RPMI7951 (cell line): Measurements from ENCODE around the gene ADH5. TPM values are rescaled to one million over a fixed set of nuclear protein-coding genes. Genes with fewer than 3 reads are reported as not detected.
"Not testable (repeated sequence)": the region's sequence is repeated elsewhere in the genome, so short reads cannot be mapped to it uniquely, and the experiment has no call there.

Experiments used
- DNase-seq: peaks from one replicate; pipeline ENCODE4 v3.0.0-alpha.2; 2012; ENCODE audit warnings: low read depth
- total RNA-seq: library from RNA; depleted of rRNA; stranded (reverse); fragments of >200 nt; shearing (Covaris generic); gene quantifications from 2 replicates; pipeline ENCODE4 v1.2.3, GENCODE V29; 2014; rRNA removed

The ADH5 gene
- 142 and 165 TPM in 2 replicates for total RNA-seq

- DNase-seq = peak; percentile 81
Measured at GRCh38 chr4:99088481-99089365, at the start of gene ADH5. Gene ADH5, minus strand, starts transcription at chr4:99088788. Its CDS starts 88 bp downstream, at chr4:99088700.

DNA sequence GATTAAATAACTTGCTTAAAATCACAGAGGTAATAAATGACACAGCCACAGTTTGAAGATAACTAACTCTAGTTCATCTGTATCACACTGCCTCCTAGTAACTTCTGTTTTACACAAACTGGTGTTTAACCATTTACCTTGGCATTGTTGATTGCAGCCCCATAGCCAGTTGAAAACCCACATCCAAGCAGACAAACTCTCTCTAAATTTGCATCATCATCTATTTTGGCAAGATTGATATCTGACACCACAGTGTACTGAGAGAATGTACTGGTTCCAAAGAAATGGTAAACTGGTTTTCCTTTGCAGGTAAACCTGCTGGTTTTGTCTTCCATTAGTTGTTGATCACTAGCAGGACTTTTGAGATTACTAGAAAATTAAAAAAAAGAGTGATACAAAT lies 47.7 kb upstream of the ADH5 start:
- no peak for DNase-seq

- DNase-seq = peak; percentile 5
Measured at GRCh38 chr4:99135541-99136162, 47.1 kb upstream of the ADH5 start.

- DNase-seq = no peak
Measured at GRCh38 chr4:99134586-99134985, 46.0 kb upstream of the ADH5 start.

GRCh38 chr4:99131378-99131777 lies 42.8 kb upstream of the ADH5 start:
- no peak for DNase-seq

GRCh38 chr4:99126376-99126775 lies 37.8 kb upstream of the ADH5 start:
- no peak for DNase-seq

GRCh38 chr4:99121008-99121407 lies 32.4 kb upstream of the ADH5 start:
- DNase-seq = no peak

GRCh38 chr4:99120501-99120900 lies 31.9 kb upstream of the ADH5 start:
- DNase-seq = no peak

DNA sequence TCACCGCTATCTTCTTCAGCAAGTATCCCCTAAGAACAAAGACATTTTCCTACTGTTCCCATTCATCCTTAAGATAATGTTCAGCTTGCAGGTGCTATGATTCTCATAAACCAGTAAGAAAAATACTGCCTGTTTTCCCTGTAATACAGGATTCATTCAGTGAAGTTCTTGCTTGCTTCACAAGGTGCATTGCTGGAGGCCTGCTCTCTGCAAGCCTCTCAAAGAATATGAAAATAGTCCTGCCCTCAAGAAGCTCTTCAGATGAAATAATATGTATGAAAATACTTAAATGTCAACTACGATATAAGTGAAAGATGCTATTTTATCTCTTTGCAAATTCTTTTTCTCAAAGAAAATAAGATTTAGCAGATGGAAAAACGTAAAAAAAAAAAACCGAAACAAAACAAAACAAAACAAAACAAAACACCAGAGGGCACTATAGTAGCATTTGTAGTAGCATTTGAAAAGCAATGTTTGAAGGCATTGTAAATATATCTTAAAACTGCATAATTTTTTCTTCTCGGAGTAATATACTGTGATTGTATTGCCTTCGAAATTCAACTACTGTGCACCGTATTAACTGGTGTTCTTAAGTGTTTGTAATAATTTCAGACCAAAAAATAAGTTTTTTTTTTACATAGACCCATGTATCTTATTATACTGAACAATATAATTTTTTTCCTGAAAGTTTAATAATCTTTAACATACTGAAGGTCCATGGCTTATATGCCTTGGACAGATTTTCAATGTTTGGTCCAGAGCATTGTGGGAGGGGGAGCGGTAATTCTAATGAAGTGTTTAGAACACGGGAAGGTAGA lies 29.5 kb upstream of the ADH5 start:
- peak; percentile 19 for DNase-seq

GRCh38 chr4:99117122-99117841 lies 28.7 kb upstream of the ADH5 start:
- DNase-seq = not testable (repeated sequence)

DNA sequence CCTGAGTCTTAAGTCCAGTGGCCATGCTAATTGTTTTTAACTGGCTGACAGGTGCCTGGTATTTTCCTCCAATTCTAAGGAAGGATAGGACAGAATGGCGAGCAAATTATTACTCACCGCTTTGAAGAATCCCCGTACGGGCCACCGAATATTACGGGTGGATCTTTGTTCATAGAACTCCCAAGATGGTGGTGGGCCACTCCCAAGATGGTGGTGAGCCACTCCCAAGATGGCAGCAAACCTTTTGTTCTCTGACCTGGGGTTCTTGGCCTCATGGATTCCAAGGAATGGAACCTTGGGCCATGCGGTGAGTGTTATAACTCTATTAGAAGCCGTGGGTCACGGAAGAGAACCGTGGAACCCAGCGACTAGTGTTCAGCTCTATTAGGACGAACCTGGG lies 20.7 kb upstream of the ADH5 start:
- DNase-seq = not testable (repeated sequence)

GRCh38 chr4:99104153-99104552 lies 15.6 kb upstream of the ADH5 start:
- no peak for DNase-seq

- no peak for DNase-seq
Measured at GRCh38 chr4:99103166-99103565, 14.6 kb upstream of the ADH5 start.

DNA sequence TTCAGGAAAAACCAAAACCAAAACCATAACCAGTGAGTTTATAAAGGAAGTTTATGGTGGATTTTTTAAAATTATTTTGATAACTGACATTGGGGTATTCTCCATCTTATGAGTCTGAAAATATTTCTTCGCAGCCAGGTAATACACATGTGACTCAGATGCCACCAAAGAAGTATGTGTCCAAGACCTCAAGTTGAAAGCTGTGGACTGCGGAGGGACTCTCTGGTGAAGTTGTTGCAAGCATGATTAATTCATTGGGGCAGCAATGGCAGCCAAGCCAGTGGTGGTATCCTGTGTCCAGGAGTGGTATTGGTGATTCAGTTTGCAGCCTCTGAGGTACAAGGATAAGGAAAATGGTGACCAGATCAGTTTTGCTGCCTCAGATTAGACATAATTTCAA lies 14.0 kb upstream of the ADH5 start:
- peak; percentile 64 for DNase-seq

DNA sequence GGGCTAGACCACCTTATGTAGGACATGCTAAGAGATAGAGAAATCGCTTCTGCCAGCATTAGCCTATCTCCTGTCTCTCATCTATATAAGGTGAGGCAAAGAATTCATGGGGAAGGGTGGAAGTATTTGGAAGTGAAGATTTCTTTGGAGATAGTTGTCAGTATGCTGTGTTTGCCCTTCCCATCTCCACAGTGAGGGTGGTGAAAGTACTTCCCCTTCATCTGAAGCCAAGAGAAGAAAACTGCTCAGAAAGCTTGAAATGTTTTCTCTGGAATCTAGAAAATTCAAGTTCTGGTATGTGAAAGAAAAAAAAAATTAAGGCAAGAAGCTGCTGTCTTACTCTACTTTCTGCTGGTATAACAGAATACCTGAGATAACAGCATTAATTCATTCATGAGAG lies 12.3 kb upstream of the ADH5 start:
- no peak for DNase-seq

DNA sequence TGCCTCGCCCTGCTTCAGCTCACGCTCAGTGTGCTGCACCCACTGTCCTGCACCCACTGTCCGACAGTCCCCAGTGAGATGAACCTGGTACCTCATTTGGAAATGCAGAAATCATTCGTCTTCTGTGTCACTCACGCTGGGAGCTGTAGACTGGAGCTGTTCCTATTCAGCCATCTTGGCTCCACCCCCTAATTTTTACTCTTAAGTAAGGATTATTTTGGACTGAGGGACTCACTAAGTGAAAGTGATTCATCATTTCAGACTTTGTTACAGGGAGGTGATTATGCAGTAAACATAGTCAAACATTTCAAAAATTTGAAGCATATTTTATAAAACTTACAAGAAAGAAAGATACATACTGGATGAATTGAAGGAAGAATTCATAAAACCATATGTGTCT lies 11.2 kb upstream of the ADH5 start:
- not testable (repeated sequence) for DNase-seq

DNA sequence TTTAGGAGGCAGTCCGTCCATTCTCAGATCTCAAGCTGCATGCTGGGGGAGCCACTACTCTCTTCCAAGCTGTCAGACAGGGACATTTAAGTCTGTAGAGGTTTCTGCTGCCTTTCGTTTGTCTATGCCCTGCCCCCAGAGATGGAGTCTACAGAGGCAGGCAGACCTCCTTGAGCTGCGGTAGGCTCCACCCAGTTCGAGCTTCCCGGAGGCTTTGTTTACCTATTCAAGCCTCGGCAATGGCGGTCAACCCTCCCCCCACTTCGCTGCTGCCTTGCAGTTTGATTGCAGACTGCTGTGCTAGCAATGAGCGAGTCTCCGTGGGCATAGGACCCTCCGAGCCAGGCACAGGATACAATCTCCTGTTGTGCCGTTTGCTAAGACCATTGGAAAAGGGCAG lies 10.7 kb upstream of the ADH5 start:
- no peak for DNase-seq

- not testable (repeated sequence) for DNase-seq
Measured at GRCh38 chr4:99091841-99092240, 3.3 kb upstream of the ADH5 start.

- DNase-seq = peak; percentile 11
Measured at GRCh38 chr4:99091216-99091575, 2.6 kb upstream of the ADH5 start.

GRCh38 chr4:99090481-99091215 lies 2.1 kb upstream of the ADH5 start:
- no peak for DNase-seq

- DNase-seq = peak; percentile 54
Measured at GRCh38 chr4:99088023-99088449, 552 bp downstream of the ADH5 start.
